ENCODE results near the gene ACP6.
"Not testable (repeated sequence)": the region's sequence is repeated elsewhere in the genome, so short reads cannot be mapped to it uniquely, and the experiment has no call there.

The ACP6 gene

DNA sequence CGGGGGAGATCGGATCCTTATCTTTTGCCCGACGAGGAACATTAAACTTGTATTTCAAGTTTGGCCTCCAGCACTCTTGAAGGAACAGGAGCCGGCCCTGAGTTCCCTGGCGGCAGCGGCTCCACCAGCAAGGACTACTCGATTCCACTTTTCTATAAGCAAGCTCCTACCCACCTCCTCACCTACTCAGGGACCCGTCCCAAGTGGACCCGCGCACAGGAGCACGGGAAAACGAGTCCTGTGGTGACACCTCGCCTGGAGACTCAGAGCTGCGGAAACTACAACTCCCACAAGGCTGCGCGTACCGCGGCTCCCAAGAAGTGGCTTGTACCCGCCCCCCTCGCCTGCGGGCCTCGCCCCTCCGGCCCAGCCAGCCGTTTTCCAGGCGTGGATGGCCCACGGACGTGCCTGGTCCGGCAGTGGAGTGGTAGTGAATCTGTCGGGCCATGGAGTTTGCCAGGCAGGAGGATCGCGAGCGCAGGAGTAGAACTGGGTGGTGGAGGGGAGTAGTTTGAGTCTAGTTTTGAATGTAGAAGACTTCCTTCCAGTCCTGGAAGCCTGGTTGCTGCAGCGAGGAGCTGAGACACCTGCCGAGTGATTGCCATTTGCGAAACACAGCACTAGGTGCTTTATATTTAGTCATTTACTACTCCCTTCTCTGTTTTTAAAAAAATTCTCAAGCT lies at the start of gene ACP6:
TSS of gene ACP6 (minus strand) at position 206 of the 683 bp plus-strand sequence. CDS start 476 bp downstream, outside the sequence.
- DNase-seq (ENCODE audit: low spot score): peak; percentile 95

DNA sequence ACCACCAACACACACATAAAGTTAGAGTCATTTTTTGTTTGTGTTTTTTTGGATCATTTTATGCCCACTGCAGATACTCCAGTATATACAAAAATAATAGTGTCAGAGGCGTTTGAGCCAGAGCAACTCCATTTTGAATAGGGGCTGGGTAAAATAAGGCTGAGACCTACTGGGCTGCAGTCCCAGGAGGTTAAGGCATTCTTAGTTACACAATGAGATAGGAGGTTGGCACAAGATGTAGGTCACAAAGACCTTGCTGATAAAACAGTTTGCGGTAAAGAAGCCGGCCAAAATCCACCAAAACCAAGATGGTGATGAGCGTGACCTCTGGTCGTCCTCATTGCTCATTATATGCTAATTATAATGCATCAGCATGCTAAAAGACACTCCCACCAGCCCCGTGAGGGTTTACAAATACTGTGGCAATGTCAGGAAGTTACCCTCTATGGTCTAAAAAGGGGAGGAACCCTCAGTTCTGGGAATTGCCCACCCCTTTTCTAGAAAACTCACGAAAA lies 49.4 kb upstream of the ACP6 start:
- no peak for DNase-seq (ENCODE audit: low spot score)

DNA sequence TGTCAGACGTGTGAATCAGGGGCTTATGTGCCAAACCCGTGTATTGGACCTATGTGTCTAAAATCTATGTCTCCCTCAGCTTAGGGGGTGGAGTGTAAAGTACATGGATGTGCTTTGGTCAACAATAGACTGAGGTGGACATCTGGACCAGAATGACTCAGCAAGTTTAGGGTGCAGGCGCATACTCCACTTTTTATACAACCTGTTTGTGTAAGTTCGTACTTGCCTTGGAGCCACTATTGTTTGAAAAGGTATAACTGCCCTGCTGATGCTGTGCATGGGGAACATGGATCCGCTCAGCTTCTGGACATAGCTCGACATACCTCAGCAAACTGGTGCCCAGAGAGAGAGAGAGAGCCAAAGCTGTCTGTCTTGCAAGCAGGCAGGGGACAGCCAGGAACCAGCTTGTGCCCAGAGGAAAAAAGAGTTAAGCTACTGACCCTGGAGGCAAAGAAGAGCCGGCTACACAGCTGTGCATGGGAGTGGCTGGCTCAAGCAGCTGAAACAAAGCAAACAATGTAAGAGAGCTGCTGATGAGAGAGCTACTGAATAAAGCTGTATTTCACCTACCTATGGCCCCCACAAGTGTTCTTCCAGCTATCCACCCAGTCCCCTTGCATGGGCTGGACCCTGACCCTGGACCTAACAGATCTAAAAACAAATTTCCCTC lies 48.8 kb upstream of the ACP6 start:
- DNase-seq (ENCODE audit: low spot score): no peak

DNA sequence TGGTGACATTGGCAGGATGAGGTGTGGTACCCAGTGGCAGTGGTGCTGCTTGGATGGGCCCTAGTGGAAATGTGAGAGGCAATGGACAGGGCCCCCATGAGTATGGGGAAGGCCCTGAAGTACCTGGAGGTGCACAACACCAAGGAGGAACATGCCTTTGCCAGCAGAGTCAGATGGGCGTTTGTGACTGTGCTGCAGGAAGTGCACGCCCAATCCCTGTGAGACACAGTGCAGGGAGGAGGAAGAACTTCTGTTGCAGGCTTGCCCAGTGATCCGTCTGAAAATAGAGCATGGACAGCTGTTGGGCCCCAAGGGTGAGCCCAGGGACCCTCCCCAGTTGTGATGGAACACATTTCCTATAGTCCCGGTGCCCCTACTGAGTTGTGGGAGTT lies 47.4 kb upstream of the ACP6 start:
- DNase-seq (ENCODE audit: low spot score): no peak

DNA sequence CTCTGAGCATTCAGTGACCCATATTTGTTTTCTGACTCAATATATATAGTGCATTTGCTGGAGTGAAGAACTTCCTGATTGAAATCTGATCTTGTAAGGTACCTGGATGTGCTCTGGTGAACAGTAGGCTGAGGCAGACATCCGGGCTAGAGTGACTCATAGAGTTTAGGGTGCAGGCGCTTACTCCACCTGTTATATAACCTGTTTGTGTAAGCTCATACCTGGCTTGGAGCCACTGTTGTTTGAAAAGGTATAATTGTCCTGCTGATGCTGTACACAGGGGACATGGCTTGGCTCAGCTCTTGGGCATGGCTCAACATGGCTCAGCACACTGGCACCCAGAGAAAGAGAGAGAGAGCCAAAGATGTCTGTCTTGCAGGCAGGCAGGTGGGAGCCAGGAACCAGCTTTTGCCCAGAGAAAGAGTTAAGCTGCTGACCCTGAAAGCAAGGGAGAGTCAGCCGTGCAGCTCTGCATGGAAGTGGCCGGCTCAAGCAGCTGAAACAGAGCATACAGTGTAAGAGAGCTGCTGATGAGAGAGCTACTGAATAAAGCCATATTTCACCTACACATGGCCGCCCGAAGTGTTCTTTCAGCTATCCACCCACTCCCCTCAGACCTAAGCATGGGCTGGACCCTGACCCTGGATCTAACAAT lies 46.9 kb upstream of the ACP6 start:
- no peak for DNase-seq (ENCODE audit: low spot score)

DNA sequence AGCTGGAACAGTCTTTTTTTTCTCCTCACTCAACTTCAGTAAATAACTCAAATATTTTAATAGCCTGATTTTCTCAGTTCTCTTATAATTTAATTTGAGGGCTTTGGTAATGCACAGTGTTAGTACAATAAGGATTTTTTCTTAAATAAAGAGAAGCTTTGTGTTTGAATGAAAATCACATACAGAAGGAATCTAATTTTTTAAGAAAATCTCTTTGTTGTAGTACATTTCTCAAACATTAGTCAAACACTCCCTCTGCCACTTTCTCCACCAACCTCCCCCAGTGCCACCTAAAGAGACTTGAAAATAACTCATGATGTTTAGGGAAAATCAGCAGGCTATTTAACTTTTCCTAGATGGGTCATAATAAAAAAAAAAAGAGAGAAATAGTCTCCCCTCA lies 42.3 kb upstream of the ACP6 start:
- no peak for DNase-seq (ENCODE audit: low spot score)

DNA sequence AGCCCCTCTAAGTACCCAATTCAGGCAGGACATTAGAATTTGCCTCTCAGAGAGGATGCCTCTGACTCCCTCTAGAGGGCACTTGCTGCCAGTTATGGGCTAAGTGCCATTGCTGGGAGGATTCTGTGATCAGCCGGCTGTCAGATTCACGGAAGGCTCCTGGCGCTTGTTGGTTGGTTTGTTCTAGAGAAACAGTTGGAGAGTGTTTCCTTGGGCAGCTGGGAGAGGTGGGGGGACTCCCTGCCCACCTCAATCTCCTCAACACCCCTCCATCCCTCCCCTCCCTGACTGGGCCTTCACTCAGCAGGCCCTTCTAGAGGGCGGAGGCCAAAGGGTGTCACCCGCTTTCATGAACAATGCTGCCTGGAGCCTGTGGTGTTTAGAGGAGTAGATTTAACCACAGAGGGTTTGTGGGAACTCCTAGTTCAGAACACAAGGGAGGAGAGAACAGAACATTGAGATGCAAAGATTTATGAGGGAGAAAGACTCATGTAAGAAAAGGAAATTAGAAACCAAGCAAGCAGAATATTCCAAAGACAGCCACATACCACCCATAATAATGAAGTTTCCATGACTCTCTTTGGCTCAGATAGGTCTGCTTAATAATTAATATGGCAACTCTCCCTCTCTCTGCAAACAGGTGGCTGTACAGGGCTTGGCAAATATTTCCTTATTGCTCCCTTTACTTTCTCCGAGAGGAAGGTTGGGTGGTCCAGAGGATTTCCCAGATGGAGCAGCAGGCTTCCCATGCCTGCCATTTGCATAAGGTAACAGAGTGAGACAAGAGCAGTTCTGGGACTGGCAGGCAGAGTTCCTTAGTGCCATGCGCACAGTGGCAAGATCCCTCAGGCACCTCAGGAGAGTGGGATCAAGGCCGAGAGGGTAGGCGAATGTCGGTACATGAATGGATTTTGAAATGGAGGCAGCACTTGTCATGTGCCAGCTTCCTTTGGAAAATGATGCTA lies 30.0 kb upstream of the ACP6 start:
- DNase-seq (ENCODE audit: low spot score): peak; percentile 58

DNA sequence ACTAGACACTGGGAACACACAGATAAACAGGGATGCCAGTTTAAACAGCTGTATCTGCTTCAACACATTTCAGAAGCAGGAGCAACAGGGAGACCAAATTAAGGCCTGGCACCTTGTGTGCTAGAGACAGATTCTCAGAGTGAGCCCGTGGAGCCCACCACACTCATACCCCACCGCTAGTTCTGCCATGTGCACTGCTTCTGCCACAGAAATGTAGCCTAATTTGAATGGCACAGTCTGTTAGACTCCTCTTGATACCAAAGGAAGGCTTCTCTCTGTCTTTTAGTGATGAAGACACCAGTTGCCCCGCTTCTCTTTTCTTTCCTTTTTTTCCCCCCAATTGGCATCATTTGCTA lies 29.3 kb upstream of the ACP6 start:
- no peak for DNase-seq (ENCODE audit: low spot score)

DNA sequence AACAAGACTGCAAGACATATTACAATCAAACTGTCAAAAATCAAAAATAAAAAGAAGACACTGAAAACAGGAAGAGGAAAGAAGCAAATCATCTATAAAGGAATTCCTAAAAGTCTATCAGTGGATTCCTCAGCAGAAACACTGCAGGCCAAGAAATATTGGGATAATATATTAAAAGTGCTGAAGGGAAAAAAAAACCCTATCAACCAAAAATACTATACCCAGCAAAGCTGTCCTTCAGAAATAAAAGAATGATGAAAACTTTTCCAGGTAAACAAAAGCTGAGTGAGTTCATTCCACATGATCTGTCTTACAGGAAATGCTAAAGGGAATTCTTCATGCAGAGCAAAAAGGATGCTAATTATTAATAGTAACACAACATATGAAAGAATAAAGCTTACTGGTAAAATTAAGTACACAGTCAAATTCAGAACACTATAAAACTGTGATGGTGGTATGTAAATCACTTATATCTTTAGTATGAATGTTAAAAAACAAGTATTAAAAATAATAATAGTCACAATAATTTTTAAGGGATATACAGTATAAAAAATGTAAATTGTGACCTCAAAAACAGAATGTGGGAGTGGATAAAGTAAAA lies 12.9 kb upstream of the ACP6 start:
- DNase-seq (ENCODE audit: low spot score): no peak

DNA sequence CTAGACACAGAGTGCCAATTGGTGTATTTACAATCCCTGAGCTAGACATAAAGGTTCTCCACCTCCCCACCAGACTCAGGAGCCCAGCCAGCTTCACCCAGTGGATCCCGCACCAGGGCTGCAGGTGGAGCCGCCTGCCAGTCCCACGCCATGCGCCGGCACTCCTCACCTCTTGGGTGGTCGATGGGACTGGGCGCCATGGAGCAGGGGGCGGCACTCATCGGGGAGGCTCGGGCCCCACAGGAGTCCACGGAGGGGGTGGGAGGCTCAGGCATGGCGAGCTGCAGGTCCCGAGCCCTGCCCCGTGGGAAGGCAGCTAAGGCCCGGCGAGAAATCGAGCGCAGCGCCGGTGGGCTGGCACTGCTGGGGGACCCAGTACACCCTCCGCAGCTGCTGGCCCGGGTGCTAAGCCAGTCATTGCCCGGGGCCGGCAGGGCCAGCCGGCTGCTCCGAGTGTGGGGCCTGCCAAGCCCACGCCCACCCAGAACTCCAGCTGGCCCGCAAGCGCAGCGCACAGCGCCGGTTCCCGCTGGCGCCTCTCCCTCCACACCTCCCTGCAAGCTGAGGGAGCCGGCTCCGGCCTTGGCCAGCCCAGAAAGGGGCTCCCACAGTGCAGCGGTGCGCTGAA lies 10.4 kb upstream of the ACP6 start:
- not testable (repeated sequence) for DNase-seq (ENCODE audit: low spot score)

DNA sequence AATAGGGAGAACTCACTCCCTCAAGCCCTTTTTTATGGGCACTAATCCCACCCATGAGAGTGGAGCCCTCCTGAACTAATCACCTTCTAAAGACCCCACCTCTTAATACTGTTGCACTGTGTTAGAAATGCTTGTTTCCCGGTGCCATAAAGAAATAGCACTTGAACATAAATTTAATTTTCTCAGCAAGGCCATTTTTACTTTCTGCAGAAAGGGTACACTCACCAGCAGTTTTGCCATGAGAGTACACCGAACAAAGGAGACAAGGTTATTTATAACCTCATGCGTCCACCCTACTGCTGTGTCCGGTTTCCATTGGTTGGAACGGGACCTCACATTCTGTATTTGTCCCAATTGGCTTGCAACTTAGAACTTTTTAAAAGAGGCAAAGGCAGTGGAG lies 7.4 kb upstream of the ACP6 start:
- not testable (repeated sequence) for DNase-seq (ENCODE audit: low spot score)

DNA sequence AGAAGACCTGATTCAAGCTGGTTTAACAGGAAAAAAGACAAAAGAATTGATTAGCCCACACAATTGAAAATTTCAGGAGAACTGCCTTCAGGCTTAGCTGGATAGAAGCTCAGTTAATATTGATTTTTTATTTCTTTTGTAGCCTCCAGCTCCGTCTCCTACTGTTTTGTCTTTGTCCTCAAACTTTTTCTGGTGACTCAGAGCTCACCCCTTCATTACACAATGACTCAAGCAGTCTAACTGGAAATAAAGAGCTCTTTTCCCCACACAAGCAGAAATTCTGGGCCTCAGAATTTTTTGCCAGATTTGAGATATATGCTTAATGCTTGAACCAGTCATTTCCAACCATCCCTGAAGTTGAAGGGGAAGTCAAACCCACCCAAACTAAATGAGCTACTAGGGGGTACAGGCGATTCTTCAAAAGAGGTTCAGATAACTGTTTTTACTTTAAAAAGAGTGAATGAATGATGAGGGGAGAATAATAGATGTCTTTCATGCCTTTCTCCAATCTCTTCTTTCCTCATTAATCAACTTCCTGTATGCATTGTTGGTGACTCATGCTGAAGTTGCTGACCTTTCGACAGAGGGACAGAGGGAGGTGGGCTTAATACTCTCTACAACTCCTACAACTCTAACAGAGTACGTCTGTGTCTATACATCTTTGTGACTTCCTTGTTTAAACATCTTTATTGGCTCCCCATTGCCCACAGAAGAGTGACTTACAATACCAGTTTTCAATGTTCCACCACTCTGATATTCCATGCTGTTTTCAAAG lies 6.2 kb upstream of the ACP6 start:
- DNase-seq (ENCODE audit: low spot score): no peak

DNA sequence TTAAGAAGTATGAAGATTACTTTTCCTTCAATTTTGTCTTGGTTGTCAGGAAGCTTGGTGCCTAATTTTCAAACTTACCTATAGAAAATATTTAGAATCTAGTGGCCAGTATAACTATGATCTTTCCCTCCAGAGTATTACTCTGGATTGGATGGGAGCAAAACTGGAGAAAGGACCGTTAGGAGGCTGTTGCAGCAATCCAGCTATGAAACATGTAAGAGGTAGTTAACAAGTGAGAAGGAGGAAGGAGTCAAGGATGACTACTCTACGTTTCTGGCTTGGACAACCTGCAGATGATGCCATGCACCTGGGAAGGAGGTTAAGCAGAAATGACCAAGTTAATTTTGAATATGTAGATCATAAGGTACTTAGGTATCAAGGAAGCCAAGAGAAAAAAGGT lies 3.5 kb upstream of the ACP6 start:
- no peak for DNase-seq (ENCODE audit: low spot score)

DNA sequence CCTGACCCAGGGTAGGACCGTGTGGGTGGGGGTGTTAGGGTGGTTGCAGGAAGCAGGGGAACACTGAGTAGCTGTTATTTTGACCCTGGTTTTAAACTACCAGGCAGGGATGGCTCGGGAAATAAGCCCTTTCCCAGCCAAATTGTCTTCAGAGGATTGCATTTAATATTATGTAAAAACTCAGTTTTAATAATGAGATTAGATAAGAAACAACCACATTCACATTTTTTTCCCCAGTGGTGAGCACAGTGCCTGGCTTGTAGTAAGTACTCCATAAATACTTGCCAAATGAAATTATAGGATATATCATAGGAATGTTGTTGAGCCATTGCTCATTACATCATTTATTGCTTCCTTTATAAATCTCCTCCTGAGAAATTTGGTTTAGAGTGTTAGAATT lies 3.1 kb upstream of the ACP6 start:
- DNase-seq (ENCODE audit: low spot score): no peak

DNA sequence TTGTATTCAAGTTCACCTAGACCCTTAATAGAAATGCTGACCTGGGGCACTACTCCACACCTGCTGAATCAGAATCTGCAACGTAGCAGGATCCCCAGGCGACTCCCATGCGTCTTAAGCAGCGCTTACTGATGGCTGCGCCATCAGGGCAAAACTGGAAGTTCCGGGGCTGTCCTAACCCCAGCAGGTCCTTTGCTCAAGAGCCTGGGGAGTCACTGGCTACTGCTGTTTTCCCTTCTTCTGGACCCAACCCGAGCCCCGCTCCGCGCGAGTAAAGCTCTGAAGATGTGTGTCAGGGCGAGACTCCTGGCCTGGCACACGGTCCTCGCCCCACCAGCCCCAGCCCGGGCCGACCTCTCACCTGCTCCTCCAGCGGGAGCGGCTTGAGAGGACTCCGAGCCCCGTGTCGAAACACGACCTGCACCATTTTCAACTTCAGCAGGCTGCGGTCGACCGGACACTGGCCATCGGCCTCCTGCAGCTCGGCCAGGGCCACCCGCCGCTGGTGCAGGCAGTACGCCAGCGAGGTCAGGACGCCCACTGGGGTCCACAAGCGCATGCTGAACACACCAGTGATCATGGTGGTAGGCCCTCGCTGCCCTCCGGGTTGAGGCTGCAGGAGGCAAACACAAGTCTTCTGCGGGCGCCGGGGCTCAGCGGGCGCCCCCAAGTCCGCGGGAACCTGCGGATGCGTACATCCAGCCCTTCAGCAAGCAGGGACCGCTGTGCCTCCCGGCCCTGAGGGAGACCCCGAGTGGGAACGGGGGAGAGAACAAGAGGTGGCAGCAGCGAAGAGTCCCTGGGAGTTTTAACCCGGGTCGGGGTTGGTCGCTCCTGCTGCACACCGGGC lies 630 bp downstream of the ACP6 start:
- peak; percentile 50 for DNase-seq (ENCODE audit: low spot score)

DNA sequence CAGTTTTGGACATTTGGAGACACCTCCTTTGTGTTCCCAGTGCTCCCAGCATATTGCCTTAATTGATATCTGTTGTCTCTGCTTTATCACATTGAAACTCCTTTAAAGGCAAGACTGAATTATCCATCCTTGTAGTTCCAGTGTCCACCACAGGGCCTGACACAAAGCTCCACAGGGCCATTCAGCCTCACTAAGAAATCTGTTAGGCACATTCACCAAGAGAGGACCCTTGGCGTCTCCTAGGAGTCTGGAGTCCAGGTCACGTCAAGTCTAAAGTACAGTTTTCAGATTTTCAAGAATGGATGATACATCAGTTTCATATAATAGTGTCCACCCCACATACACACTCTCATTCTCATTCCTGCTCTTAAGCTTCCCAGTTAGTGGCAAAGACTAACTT lies 4.8 kb downstream of the ACP6 start:
- DNase-seq (ENCODE audit: low spot score): no peak

DNA sequence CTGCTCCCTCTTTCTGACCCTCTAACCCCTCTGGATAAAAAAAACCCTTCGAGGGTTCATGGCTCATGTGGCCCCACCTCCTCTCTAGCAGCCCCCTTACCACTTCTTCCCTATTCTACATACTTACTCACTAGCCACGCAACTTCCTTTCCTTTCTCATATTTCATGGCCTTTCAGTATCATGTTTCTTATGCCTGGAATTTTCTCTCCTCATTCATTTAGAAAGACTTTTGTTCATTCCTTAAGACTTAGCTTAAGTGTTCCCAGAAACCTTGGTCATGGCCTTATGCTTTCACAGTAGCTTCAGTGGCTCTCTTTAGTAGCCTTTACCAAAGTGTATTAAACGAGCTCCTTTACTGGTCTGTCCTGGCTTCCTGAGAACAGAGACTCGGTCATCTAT lies 6.1 kb downstream of the ACP6 start:
- no peak for DNase-seq (ENCODE audit: low spot score)

DNA sequence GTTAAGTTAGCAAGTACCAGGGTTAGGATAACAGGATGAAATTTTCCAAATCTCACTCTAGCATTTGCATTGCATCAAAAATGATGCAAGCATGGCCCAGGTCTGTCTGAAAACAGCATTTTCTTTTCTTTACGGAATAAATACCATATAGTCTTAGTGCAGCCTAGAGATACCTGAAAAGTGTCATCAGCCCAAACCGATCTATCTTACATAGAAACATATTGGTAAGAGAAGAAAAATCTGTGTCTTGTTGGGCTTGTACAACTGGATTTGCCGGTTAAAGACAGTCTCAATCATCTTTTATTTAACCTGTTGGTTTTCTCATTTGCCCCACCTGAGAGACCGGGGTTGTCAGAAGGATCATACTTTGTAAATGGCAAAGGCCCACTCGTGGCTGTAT lies 15.8 kb downstream of the ACP6 start:
- DNase-seq (ENCODE audit: low spot score): no peak

DNA sequence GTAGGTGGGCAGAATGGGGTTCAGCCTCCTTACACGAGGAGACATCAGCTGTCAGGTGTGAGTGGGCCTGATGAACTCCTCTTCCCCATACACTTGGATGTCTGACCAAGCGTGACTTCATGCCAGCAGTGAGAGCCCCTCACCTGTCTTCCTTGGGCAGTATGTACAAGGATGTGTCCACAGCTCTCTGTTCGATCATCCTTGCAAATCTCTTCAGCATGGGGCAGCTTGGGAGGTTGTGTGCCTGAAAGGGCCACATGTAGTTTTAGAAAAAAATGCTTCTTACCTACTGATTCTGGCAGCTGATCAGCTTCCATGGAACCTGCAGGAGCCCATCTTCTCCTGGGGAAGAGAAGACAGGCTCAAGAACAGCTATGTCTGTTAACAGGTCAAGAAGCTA lies 18.0 kb downstream of the ACP6 start:
- no peak for DNase-seq (ENCODE audit: low spot score)

DNA sequence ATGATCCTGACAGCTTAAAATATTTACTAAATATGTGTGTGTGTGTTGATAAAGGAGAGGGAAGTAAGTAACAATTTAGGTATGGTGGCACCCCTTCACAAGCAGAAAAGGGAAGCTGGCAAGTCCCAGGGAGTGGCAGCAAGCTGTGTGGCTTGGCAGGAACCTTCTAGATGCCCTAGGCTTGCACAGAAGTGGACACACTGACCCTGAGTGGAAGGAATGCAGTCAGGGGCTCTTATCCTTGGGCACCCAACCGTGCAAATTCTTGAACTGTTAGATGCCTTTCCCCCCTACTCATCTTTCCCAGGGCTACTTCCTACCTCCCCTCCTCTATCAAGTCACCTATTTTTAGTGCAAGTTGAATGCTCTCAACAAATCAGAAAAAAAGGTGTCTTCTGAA lies 18.9 kb downstream of the ACP6 start:
- DNase-seq (ENCODE audit: low spot score): no peak
